ENCODE measurements around the gene ATG4A. TPM values are rescaled to one million over a fixed set of nuclear protein-coding genes. Genes with fewer than 3 reads are reported as not detected.

The ATG4A gene
- total RNA-seq, 4 donors from 2014 or later, result 9.9 to 12.3 (median 10.8) TPM

DNA sequence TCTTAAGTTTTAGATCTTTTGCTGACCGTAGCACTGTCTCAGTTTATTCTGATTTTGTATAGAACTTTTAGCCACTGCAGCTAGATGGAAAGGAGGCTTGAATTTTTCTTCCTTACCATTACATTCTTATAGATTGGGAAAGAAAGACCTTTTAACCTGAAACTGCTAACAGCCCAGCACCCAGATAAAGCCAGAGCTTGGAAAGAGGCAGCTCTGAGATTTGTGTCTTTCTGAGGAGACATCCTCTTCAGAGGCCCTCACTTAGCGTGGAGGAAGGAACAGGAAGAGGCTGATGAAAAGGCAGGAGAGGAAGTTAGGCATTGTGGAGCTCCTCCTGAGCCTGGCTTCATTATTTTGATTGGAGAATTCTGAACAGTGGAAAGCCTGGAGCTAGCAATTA is 35.1 kb downstream of the ATG4A start:
- Histone ChIP-seq H3K4me1 (peaks cover 3 to 22% (median 12%) of the 10 kb centered on the region in 4 donors), H3K27ac (replicated peaks in 1 of 4) (no peak overlapping the region), H3K9me3 (no peaks in the 10 kb centered on the region), H3K36me3 (peaks cover 0 to 14% (median 0%) of the 10 kb centered on the region in 4 donors), H3K27me3 (peaks cover 0 to 6% (median 0%) of the 10 kb centered on the region in 4 donors), H3K4me3 (no peak overlapping the region)
- no peak for DNase-seq (ENCODE audit: extremely low spot score)
- intact Hi-C loops (cut with DNase I), result no loop called here
- WGBS, result 71% methylated on average over 2 of the region's 2 CpGs
- TF ChIP-seq CTCF (IDR thresholded peaks at IDR 0.05) (no peak), POLR2A (IDR thresholded peaks at IDR 0.05; ENCODE audit: low read depth) (no peak), EP300 (IDR thresholded peaks at IDR 0.05) (no peak), POLR2AphosphoS5 (IDR thresholded peaks at IDR 0.05) (no peak)

DNA sequence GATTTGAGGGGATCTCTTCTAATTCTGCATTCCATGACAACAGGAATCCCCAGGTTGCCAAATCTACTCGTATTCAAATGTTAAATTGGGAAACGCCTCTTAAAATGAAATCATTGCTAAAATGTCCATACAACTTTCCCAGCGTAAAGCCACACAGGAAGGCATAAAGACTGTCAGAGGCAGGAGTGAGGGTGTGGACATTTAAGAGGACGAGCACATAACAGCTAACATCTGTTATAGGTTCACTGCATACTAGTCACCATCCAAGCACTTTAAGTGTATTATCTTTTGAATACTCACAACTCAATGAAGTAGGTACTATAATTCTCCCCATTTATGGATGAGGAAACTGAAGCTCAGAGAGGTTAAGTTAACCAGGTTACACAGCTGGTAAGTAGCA is 35.6 kb downstream of the ATG4A start:
- TF ChIP-seq CTCF (IDR thresholded peaks at IDR 0.05) (no peak), POLR2AphosphoS5 (IDR thresholded peaks at IDR 0.05) (no peak), EP300 (IDR thresholded peaks at IDR 0.05) (no peak), POLR2A (IDR thresholded peaks at IDR 0.05; ENCODE audit: low read depth) (no peak)
- peaks cover 3 to 17% (median 8%) of the 10 kb centered on the region in 4 donors for H3K4me1 ChIP-seq
- no peak overlapping the region for H3K4me3 ChIP-seq
- H3K27me3 ChIP-seq, result peaks cover 0 to 6% (median 0%) of the 10 kb centered on the region in 4 donors
- H3K27ac ChIP-seq (replicated peaks in 1 of 4), result no peak overlapping the region
- 72% methylated on average over 4 of the region's 4 CpGs for WGBS
- intact Hi-C loops (cut with DNase I), result no loop called here
- DNase-seq (ENCODE audit: extremely low spot score), result no peak
- peaks cover 0 to 14% (median 0%) of the 10 kb centered on the region in 4 donors for H3K36me3 ChIP-seq
- no peaks in the 10 kb centered on the region for H3K9me3 ChIP-seq

DNA sequence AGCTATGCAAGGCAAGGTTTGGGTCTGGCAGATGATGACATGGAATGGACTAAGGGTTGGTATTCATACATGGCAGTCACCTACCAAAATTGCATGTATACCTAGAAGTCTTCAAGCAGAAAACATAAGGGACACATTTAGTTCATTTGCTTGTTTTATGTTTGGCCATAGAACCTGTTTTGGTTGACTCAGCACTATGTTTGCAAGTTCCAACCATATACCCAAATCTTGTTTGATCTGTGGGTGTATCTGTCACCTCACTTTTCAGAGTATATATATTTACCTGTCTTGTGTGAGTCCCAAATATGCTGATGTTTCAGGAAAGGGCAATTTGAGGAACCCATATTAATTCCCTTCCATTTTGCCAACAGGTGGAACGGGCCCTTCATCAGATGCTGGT is 39.3 kb downstream of the ATG4A start:
- 71% methylated on average over 1 of the region's 1 CpG for WGBS
- Histone ChIP-seq H3K9me3 (no peaks in the 10 kb centered on the region), H3K27me3 (no peaks in the 10 kb centered on the region), H3K36me3 (peaks cover 0 to 28% (median 8%) of the 10 kb centered on the region in 4 donors), H3K4me1 (no peaks in the 10 kb centered on the region), H3K4me3 (no peak overlapping the region), H3K27ac (replicated peaks in 1 of 4) (no peak overlapping the region)
- TF ChIP-seq POLR2AphosphoS5 (IDR thresholded peaks at IDR 0.05), result no peak
- no peak for TF ChIP-seq POLR2A (IDR thresholded peaks at IDR 0.05; ENCODE audit: low read depth)
- intact Hi-C loops (cut with DNase I), result no loop called here
- DNase-seq (ENCODE audit: extremely low spot score), result no peak

DNA sequence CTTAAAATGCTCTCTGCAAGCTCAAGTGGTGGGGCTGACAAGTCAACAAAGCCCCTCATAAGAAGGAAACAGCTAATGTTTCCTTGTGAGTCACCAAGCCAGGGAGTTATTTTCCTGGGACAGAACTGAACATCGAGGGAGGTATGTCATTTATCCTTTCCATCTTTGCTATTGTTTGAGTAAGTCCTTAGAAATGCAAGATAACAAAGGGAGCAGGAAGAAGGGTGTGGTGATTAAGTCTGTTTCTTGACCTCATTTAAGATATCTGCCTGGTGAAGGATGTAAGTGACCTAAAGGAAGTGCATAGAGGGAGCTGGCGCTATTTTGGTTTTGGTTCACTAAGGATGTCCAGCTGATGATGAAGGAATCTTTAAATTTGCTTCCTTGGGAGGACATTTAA is 39.9 kb downstream of the ATG4A start:
- no peak for DNase-seq (ENCODE audit: extremely low spot score)
- intact Hi-C loops (cut with DNase I), result no loop called here
- H3K36me3 ChIP-seq, result peaks cover 0 to 24% (median 8%) of the 10 kb centered on the region in 4 donors
- H3K27me3 ChIP-seq, result no peaks in the 10 kb centered on the region
- no peak overlapping the region for H3K4me3 ChIP-seq
- TF ChIP-seq EP300 (IDR thresholded peaks at IDR 0.05) (no peak), POLR2AphosphoS5 (IDR thresholded peaks at IDR 0.05) (peak in 1 of 2 donors; percentile 16), CTCF (IDR thresholded peaks at IDR 0.05) (no peak)
- H3K4me1 ChIP-seq, result no peaks in the 10 kb centered on the region
- 77% methylated on average over 2 of the region's 2 CpGs for WGBS
- H3K27ac ChIP-seq (replicated peaks in 1 of 4), result no peak overlapping the region
- H3K9me3 ChIP-seq, result no peaks in the 10 kb centered on the region

DNA sequence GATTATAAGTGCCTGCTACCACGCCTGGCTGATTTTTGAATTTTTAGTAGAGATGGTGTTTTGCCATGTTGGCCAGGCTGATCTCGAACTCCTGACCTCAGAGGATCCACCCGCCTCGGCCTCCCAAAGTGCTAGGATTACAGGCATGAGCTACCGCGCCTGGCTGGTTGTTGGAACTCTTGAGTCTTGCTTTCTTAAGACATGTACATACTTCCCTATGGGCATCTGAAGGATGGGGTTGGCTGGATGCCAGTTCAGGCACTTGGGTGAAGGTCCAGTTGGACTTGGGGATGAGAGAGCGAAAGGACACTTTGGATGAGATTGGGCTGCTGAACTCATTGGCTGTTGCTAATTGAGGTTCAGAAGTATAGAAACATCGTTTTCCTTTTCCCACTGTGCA is 40.5 kb downstream of the ATG4A start:
- DNase-seq (ENCODE audit: extremely low spot score), result no peak
- Histone ChIP-seq H3K27ac (replicated peaks in 1 of 4) (no peak overlapping the region), H3K4me1 (no peaks in the 10 kb centered on the region), H3K36me3 (peaks cover 0 to 26% (median 9%) of the 10 kb centered on the region in 4 donors), H3K4me3 (no peak overlapping the region), H3K9me3 (no peaks in the 10 kb centered on the region), H3K27me3 (no peaks in the 10 kb centered on the region)
- WGBS, result 84% methylated on average over 6 of the region's 8 CpGs
- intact Hi-C loops (cut with DNase I), result no loop called here
- TF ChIP-seq CTCF (IDR thresholded peaks at IDR 0.05) (no peak), POLR2AphosphoS5 (IDR thresholded peaks at IDR 0.05) (no peak), POLR2A (IDR thresholded peaks at IDR 0.05; ENCODE audit: low read depth) (no peak), EP300 (IDR thresholded peaks at IDR 0.05) (no peak)
